LHCN-M2 (cell line): Measurements from ENCODE around the gene PSD4. TPM values are rescaled to one million over a fixed set of nuclear protein-coding genes. Genes with fewer than 3 reads are reported as not detected.

Source experiments
- DNase-seq: peaks from one replicate; pipeline ENCODE4 v3.0.0-alpha.2; 2012; ENCODE audit warnings: low read depth
- total RNA-seq: library from RNA; depleted of rRNA; stranded (reverse); fragments of >200 nt; gene quantifications from 2 replicates; pipeline ENCODE4 v1.2.3, GENCODE V29; 2014

Gene PSD4
- total RNA-seq, 1 experiment from 2014 or later: 1.0 TPM

DNA sequence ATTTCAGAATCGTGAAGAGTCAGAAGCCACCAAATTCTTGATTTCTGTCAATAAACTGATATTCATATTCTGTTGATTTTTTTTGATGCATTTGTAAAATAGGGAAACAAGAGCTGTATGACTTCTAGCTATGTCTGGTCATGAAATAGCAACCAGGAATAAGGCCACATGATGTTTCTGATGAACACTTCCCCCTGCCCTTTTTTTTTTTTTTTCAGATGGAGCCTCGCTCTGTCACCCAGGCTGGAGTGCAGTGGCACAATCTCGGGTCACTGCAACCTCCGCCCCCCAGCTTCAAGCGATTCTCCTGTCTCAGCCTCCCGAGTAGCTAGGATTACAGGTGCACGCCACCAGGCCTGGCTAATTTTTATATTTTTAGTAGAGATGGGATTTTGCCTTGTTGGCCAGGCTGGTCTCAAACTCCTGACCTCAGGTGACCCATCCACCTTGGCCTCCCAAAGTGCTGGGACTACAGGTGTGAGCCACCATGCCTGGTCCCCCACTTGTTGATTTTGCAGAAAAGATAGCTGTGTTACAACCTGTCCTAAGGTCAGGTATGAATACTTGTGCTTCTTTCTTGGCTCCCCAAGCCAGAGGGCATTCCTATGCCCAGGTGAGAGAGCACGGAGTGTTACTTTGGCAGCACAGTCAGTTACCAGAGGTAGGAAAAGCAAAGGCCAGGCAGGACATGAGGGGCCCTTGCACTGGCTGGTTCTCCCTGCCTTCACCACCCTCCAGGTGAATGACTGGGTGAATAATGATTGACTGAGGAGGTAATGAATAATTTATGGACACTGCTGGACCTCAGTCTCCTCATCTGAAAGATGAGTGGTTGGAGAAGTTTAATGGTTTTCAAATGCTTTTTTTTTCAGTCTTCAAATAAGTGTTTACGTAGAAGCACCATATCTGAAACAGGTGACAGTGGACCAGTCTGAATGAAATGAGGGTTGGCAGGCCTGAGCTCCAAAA is 65.4 kb downstream of the PSD4 start:
- DNase-seq: no peak

DNA sequence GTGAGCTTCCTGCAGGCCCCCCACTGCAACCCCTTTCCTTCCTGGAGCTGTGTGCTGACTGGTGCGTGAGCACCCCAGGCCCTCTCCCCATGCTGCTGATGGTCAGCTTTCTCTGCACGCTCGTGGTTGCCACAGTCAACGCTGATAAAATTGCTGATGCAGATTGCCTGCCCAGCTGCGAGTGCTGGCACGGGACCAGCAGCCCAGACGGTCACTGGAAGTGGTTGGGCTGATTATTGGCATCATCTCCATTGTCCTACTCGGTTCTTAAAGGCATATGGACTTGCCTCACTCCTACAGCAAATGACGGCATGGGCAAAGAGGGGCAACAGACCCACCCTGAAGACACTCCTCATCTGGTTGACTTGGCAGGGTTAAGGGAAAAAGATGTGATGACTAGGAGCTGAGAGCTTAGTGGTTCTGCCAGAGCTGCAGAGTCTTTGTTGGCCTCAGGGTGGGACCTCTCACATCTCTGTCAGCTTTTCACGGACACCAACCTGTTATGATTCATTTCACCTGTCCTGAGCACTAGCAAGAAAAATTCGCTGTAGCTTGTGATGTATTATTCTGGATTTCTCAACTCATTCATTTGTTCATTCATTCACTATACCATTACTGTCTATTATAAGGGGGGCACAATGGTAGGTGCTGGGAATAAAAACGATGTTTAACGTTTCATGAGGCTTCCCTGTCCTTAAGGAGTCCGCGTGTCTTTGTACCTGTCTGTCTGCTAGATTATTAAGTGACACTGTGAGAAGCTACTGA is 66.6 kb downstream of the PSD4 start:
- DNase-seq: peak; percentile 92

DNA sequence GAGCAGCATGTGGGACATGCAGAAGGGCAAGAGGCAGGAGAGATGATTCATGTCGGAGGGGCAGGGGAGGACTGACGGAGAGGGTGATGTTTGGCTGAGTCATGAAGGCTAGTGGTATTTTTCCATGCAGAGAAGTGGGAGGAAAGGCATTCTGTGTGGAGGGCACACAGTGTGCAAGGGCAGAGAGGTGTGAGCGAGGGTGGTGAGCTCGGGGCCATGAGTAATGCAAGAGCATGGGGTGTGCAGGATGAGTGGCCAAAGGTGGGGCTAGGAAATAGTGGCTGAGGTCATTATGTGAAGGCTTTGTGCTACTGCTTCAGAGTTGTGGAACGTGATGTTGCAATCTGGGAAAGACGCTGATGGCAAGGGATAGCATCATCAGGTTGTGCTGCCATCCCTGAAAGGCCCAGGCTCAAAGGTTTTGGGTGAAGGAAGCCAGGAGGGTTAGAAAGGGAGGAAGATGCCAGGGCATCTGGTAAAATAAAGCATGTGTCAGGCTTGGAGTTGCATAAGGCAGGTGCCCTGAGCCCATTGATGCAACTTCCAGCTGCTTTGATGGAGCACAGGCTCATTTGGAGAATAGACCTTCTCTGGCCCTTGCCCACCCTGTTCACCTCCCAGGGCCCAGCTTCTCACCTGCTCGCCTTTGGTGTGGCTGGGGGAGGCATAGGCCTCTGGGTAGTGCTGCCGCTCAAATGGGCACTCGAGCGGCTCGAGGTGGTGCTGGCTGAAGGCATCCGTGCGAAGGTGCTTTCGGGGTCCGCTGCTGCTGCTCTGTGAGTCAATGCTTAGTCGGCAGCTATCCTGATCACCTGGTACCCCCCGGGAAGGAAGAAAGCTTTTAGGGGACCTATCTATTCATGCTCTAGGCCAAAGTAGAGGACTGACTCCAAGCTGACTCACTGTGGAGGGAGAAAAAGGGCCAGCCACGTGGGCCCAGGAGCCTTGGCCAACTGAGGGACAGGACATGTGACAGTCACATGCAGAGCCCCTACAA is 67.4 kb downstream of the PSD4 start:
- DNase-seq: peak; percentile 100

GRCh38 chr2:113242327-113242726 is 68.6 kb downstream of the PSD4 start:
- no peak for DNase-seq

- DNase-seq: no peak
Measured at GRCh38 chr2:113245276-113245711, 71.5 kb downstream of the PSD4 start.

GRCh38 chr2:113246606-113247005 is 72.8 kb downstream of the PSD4 start:
- no peak for DNase-seq

- DNase-seq: peak; percentile 74
Measured at GRCh38 chr2:113248997-113249770, 75.4 kb downstream of the PSD4 start.

DNA sequence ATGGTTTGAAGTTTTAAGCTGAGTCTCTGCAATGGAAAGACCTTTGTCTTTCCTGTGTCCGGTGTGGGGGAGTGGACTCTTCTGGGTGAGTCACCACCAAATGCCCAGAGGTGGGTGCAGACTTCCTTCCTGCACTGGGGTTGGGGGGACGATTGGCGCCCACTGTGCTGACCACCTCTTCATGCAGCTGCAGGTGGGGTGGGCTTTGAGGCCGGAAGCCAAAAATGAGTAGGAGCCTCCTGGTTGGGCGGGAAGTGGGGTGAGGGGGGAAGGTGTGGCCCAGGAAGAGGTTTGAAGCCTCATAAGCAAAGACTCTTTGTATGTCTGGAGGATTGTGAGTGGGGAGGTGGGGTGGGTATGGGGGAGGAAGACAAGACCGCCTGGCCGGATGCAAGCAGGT is 77.3 kb downstream of the PSD4 start:
- DNase-seq: no peak

GRCh38 chr2:113252047-113252590 is 78.3 kb downstream of the PSD4 start:
- DNase-seq: no peak

DNA sequence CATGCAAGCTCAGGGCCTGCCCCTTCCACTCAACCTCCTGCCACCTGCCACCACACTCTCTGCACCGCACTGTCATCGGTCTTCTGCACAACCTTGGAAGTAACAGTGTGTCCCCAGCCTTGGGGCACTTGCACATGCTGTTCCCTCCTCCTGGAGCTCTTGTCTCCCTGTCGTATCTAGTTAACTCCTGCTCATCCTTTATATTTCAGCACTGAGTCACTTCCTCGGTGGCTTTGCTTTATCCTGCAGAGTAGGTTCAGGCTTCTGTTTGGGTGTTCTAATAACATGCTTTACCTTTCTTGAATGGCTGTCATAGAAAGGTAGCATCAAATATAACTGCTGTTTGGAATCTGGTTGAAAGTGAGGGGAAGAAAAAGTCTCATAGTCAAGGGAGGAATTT is 79.7 kb downstream of the PSD4 start:
- DNase-seq: no peak

DNA sequence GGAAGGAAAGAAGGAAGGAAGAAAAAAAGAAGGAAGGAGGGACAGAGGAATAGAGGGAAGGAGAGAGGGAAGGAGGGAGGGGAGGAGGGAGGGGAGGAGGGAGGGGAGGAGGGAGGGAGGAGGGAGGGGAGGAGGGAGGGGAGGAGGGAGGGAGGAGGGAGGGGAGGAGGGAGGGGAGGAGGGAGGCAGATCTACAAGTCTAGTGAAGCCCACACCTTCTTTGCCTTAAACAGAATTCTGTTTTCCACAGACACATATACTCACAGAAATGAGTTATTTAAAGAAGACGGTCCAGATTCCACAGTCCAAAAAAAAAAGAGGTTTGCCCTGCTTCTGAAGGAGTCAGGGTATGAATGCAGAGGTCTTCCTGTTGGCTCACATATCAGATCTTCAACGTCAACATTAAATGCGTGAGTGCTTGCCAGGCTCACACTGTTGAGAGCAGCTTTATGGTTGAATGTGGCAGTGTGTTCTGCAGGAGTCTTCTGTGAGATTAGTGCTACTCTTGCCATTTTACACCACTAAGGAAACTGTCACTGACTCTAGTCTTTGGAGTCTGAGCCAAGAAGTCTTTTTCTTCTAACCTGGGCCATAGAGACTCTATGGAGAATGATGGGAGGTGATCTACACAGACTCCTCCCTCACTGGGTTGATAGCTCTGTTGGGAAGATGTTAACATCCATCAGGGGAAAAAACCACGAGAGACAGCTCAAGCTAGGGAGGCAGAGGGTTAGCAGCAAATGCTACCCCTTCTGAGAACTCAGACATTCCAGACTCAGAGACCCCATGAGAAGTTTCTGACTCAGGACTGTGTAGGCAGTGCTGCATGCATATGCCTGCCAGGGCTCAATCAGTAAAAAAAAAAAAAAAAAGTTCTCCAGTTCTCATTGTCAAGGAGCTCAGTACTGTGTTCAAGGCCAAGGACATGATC is 81.6 kb downstream of the PSD4 start:
- peak; percentile 23 for DNase-seq

DNA sequence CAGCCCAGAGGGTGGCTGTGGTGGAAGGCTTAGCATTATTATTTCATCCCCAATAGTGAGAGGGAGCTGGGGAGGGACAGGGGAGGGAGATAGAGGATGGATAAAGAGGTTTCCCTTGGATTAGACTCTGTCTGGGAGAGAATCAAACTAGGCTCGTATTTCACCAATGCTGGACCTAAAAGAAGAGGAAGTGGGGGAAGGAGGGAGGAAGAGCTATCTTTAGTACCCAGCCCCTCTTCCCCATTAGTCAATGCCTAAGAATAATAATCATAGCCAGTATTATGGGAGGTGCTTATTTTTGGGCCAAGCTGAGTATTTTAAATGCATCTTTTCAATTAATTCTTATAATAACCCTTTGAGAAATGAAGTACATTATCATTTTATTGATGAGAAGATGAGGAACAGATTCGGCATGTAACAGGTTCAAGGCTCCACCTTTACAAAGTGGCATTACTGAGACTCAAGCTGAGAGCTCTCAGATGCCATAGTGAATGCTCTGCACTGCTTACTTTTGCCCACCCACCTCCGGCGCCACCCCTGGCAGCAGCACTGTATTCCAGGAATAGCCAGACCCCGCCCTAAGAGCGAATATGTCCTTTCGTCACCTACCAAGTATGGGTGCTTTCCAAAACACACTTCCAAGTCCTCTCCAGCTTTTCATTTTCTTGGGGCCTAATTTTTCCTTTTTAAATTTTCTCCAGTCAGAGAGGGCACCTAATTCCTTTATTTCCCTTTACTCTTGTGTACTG is 83.9 kb downstream of the PSD4 start:
- no peak for DNase-seq

GRCh38 chr2:113258471-113259147 is 84.8 kb downstream of the PSD4 start:
- DNase-seq: no peak
